Measurements from ENCODE around the gene TRIM2.

TRIM2 gene

DNA sequence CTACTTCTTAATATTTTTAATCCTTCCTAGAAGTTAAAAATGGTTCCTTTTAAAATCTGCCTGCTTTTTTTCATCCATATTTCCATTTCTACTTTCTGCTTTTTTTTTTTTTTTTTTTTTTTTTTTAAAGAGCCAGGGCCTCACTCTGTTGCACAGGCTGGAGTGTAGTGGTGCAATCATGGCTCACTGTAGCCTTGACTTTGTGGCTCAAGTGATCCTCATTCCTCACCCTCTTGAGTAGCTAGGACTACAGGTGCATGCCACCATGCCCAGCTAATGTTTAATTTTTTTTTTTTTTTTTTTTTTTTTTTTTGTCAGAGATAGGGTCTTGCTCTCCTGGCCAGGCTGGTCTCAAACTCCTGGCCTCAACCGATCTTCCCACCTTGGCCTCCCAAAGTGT is 179.9 kb downstream of the TRIM2 start:
- no peak for DNase-seq (ENCODE audit: low spot score)

DNA sequence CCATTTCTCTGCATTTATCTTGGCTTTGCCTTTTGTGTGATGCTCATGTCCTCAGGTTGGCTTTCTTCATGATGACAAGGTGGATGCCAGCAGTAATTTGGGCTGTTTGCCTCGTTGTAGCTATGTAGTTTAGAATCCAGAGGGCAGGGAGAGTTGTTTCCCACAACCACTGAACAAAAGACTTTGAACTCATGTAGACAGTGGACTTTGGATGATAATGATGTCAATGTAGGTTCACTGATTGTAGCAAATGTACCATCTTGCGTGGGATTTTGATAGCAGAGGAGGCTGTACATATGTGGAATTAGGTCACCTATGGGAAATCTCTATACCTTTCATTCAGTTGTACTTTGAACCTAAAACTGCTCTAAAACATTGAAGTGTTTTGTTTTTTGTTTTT is 181.5 kb downstream of the TRIM2 start:
- DNase-seq (ENCODE audit: low spot score), result no peak

DNA sequence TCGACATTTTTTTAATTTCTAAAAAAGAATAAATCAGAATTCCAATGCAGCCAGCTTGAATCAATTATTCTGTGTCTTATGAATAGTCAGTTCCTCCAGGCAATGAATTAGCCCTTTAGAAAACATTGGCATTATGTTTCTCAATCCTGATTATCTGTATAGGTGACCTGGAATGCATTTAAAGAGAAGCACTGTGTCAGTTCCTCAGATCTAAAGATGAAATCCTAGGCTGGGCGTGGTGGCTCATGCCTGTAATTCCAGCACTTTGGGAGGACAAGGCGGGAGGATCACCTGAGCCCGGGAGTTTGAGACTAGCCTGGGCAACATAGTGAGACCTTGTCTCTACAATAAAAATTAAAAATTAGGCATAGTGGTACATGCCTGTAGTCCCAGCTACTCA is 183.7 kb downstream of the TRIM2 start:
- no peak for DNase-seq (ENCODE audit: low spot score)

All from CD4-positive, alpha-beta T cell treated with Interleukin-6 at 100 ng/mL for 8 hours (primary cell).